ENCODE data around the gene OXNAD1.

GRCh38 chr3:16258866-16259265 is 6.1 kb upstream of the OXNAD1 start:
- TF ChIP-seq CTCF (IDR thresholded peaks at IDR 0.05) (no peak), POLR2AphosphoS5 (IDR thresholded peaks at IDR 0.05) (no peak)
